ENCODE data around the gene ITGA11.

ITGA11 gene

DNA sequence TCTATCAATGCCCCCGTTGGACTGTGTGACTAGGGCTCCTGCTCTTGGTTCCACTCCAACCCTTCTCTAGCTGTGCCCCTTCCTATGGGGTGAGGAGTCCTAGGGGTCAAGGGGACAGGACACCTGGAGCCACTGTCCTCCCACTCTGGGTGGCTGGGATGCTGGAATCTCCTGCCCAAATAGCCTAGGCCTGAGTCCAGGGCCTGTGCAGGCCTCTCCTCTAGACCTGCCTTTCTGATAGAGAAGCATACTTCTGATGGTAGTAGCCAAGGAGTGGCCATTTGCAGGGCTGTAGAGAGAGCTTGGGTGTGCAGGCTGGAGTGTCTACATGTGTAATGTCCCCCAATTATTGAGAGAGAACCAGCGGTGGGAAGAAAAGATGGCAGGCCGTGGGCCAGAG lies 54.2 kb downstream of the ITGA11 start:
- no peak for FAIRE-seq

DNA sequence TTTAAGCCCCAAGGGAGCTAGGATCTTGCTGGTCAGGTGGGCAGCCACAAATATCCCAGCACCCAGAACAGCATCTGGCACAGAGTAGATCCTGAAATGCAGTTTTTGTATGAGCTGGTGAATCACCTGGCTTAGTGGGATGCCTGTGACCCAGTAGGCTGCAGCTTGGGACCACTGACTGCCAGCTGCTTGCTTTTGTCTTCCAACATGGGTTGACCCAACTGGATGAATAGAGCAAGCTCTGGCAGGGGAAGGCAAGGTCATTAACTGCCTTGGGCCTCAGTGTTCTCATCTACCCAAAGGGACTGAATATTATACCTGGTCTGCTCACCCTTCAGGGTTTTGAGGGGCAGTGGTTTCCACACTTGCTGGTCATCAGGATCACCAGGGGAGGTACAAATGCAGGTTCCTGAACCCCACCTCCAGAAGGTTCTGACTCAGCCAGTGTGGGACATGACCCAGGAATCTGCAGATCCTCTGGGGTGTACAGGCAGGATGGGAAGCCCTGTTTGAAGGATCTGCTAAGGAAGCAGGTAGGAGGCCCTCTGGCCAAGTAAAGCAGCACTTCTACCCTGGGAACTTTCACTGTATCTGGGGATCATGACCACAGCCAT lies 55.4 kb downstream of the ITGA11 start:
- FAIRE-seq, result peak; percentile 66
- DNase-seq (ENCODE audit: low spot score), result no peak

More for the DNA sequence above, 54.2 kb downstream of the ITGA11 start:
- DNase-seq (ENCODE audit: low spot score), result no peak

DNA sequence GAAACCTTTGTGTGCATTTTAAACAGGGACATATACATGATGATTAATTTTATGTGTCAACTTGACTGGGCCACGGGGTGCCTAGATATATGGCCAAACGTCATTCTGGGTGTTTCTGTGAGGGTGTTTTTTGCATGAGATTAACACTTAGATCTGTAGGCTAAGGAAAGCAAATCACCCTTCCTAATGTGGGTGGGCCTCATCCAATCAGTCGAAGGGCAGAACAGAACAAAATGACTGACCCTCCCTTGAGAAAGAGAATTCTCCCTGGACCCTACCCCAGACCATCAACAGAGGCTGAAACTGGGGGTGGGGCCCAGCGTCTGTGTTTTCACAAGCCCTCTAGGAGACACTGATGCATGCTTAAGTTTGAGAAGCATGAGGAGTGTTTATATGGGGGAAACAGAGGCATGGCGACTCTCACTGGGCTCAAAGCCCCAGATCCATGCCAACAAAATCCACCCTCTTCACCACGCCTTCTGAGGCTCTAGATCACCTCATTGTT lies 56.2 kb downstream of the ITGA11 start:
- FAIRE-seq (no peak), DNase-seq (ENCODE audit: low spot score) (no peak)

DNA sequence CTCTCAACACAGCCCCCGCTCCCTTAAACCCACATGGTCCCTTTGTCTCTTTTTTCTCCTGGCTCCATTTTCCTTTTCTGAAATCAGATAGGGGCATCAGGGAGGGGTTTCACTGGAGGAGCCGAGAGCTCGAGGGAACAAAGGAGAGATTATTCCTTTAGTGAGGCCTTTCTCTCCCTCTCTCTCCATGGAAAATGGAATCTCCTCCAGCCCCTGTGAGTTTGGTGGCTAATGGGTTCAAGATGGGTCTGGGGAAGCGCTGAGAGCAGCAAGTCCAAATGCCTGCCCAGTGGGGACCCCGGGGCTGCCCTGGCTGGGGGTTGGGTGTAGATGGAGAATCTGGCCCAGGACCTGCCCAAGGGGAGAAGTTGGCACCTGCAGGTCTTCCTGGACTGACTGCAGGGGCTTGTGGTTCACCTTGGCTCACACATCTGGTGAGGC lies 56.8 kb downstream of the ITGA11 start:
- DNase-seq (ENCODE audit: low spot score) (no peak), FAIRE-seq (no peak)

DNA sequence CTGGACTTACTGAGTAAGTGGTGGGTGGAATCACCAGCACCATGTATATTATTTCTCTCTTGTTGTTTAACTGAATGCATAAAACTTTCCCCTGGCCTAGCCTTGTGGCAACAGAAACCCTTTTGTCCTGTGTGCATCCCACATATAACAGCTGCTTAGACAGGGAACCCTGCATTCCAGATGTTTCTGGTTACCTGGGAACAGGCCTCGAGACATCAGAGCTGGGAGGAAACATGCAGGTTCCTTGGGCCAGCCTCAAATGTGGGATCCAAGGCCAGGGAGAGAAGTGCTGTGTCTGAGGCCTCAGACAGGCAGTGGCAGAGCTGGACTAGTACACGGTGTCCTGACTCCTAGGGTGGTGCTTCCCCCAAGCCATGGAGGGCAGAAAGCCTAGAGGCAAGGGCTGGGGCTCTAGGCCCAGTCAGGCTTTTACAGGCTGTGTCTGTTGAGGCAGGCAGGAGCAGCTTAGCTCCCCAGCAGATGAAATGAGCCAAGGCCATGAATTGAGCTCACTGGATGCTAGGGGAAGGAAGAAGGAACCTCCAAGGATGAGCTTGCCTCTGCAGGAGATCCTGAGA lies 57.7 kb downstream of the ITGA11 start:
- no peak for DNase-seq (ENCODE audit: low spot score)
- no peak for FAIRE-seq

DNA sequence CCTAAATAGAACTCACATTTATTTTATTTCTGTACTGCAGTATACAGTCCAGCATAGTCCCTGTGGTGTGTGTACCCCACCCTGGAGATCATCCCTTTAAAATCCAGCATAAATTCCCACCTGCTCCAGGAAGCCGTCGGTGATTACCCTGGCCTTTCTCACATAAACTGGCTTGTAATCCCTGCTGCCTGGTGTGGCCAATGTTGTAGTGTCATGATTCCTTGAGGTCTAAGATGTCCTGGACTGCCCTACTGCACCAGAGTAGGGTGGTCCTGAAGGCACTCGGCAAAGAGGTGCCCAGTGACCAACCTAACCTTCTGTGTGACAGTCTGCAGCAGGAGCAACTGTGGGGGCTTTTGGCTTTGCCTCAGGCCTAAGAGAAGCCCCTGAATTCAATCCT lies 58.9 kb downstream of the ITGA11 start:
- DNase-seq (ENCODE audit: low spot score) (no peak), FAIRE-seq (no peak)

DNA sequence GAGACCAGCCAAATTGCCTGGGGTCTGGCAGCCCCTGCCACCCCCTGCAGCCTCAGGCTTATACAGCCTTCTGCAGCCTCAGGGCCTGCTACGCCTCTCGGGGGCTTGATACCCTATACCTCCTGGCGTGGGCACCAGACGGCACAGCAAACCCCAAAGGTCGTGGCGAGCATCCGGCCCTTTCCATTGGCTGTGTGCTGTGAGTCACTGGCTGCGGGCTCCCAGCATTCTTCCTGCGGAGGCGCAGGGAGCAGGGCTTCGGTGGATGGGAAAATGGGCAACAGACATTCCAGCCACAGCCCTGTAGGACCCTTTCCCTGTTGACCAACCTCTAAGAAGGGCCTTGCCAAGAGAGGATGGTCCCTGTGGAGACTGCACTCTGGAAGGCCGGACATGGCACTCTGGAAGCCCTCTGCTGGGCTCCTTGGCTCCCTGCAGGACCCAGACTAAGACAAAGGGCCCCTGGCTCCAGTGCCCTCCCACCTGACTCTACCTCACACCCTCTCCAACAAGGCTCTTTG lies 59.6 kb downstream of the ITGA11 start:
- DNase-seq (ENCODE audit: low spot score) (peak; percentile 84), FAIRE-seq (peak; percentile 96)

DNA sequence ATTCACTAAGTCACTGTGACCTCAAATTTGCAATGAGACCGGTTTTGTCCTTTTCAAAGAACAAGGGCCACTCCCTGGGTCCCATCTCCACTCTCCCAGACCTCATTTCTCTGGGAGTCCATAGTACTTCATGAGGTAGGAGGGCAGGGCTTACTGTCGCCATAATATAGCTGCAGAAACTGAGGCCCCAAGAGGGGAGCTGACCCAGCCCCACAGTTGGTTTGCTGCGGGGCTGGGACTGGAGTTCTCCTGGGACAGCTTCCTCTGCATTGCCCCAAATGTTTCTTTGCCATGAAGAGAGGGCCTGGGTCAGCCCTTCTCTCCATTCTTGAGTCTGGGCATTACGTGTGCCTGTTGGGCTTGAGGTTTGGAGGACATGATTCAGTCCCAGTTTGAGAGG lies 60.1 kb downstream of the ITGA11 start:
- FAIRE-seq (no peak), DNase-seq (ENCODE audit: low spot score) (no peak)

DNA sequence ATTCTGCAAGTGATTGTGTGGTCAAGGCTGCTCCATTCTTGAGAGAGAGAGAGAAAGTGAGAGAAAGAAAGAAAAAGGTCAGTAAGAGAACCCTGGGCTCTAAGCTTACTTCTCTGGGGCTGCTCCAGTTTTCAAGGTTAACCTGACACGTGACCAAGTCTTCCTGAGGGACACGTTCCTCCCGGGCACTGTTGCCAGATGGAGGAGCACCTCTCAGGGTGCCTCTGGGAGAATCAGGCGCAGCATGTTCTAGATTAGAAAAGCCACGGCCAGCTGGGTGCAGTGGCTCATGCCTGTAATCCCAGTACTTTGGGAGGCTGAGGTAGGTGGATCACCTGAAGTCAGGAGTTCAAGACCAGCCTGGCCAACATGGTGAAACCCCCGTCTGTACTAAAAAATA lies 60.8 kb downstream of the ITGA11 start:
- DNase-seq (ENCODE audit: low spot score) (no peak), FAIRE-seq (no peak)

DNA sequence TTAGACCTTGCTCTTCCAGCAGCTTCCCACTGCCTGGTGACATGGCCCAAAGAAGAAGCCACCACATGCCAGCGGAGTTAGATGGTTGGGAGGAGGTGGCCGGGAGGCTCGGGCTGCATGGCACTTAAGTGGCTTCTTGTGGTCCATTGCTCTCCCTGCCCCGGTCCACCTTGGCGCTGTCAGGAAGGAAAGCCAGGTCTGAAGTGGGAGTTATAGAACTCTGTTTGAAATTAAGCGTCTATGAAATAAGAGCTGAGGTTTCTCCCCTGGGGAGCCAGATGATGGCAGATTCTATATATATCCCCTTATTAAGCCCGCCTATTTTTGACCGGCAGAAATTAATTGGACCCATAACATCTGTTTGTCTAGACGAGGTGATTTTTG lies 61.2 kb downstream of the ITGA11 start:
- no peak for FAIRE-seq
- DNase-seq (ENCODE audit: low spot score), result no peak

DNA sequence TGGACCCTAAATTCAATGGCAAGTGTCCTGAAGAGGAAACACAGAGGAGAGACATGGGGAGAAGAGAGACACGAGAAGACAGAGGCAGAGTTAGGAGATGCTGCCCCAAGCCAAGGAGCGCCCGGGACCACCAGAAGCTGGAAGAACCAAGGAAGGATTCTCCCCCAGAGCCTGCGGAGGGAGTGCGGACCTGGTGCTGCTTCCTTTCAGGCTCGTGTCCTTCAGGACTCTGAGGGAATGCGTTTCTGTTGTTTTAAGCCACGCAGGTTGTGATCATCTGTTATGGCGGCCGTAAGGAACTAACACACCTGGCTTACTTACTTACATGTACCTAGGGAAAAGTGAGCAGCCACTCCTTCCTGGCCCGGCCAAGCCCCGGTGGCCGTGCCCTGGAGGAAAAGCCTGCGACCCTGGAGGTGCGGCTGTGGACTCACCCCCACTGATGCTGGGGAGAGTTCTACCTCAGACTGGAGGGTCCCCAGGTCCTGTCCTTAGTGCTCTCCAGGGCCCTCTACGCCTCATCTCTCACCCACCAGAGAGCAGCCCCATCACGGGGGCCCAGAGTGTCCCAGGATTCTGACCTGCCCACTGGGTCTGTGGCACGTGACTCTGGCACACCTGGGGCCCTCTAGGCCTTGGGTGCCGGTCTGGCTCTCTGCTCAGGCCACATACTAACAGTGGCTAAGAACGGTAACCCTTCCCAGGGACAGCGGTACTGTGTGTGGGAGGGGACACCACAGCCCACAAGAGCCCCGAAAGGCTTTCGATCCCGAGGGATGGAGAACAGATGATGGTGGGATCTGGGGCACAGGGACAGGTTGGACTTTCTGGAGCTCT lies 61.8 kb downstream of the ITGA11 start:
- DNase-seq (ENCODE audit: low spot score) (no peak), FAIRE-seq (no peak)

DNA sequence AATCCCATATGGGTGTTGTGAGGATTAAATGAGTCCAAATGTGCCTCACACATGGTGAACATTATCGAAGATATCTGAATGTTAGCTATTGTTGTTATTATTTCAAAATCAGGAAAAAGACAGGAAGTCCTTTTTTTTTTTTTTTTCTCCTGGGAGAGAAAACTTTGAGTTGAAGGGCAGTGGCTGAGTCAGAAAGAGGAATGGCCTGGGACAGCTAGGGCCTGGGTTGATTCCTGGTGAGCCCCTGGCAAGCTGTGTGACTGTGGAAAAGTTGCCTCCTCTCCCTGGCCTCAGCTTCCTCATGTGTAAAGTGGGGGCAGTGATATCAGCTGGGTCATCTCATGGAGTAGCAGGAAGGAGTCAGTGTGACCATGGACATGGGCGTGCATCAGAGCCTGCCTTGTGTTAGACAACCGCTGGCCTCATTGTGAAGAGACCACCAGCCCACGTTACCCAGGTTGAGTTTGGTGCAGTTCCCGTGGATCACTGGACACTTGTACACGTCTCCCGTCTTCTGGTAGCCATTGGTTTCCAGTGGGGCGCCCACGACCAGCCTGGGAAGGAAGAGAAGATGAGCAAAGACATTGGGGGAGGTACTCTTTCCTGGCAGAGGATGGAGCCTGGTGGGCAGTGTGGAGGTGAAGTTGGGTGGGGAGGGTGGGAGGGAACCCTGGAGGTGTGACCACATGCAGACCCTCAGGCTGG lies 63.1 kb downstream of the ITGA11 start:
- peak; percentile 70 for FAIRE-seq
- DNase-seq (ENCODE audit: low spot score), result no peak

DNA sequence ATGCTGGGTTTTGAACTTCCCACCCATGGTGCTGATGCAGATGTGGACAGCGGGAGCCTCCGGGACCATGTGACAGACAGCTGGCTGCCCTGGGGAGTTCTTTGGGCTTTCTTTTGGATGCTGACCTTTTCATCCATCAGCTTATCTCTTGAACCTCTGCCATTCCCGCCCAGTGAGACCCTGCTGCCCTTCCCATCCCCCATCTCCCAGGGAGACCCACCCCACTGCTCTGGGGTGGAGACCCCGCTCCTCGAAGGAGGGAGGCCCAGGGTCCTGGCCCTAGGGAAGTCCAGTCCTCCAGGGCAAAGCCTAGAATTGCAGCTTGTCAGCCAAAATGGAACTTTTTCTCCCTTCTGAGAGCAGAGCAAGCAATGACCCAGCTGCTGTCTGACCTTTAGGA lies 64.0 kb downstream of the ITGA11 start:
- no peak for FAIRE-seq
- no peak for DNase-seq (ENCODE audit: low spot score)

DNA sequence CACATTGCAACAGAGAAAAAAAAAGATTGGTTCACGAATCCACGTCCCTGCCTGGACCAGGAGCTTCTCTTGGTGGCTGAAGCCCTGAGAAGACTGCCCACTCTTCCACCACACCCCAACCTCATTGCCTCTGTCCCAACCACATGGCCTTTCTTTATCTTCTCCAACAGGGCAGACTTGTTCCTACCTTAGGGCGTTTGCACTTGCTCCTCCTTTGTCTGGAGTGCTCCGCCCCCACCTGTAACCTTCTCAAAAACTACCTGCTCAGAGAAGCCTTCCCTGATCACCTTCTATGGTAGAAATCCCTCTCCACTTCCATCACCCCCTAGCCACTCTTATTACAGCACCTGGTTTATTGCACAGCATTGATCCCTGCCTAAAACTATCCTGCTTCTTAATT lies 64.7 kb downstream of the ITGA11 start:
- FAIRE-seq (no peak), DNase-seq (ENCODE audit: low spot score) (no peak)

DNA sequence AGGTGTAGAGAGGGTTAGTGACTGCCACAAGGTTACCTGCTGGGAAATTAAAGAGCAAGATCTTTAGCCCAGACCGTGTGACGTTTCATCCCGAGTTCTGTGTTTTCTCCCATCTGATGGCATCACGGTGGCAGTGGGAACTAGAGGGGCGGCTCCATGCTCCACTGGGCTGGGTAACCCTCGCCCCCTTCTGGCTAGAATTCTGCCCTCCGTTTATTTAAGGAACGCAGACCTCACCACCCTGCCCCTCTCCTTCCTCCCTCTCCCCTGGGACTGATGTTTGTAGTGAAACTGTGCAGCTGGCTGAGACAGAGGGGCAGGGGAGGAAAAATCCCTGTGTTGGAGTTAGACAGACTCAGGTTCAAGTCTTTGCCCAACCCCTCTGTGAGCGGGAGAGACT lies 65.6 kb downstream of the ITGA11 start:
- FAIRE-seq, result peak; percentile 23
- DNase-seq (ENCODE audit: low spot score), result no peak

DNA sequence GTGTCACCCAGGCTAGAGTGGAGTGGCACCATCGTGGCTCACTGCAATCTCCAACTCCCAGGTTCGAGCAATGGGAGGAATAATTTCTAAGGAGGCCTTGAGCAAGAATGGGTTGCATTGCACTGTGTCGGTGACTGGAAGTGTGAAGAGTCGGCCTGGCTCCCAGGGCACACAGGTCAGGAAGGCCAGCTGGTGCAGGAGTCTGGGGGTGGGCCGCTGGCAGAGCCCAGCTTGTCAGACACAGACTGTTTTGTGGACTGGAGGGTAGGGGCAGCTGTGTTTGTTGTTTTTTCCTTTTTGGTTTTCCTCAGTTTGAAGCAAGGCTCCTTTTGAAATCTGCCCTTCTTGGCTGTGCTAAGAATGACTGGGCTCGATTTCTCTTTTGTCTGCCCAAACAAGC lies 66.2 kb downstream of the ITGA11 start:
- DNase-seq (ENCODE audit: low spot score), result no peak
- FAIRE-seq, result no peak

DNA sequence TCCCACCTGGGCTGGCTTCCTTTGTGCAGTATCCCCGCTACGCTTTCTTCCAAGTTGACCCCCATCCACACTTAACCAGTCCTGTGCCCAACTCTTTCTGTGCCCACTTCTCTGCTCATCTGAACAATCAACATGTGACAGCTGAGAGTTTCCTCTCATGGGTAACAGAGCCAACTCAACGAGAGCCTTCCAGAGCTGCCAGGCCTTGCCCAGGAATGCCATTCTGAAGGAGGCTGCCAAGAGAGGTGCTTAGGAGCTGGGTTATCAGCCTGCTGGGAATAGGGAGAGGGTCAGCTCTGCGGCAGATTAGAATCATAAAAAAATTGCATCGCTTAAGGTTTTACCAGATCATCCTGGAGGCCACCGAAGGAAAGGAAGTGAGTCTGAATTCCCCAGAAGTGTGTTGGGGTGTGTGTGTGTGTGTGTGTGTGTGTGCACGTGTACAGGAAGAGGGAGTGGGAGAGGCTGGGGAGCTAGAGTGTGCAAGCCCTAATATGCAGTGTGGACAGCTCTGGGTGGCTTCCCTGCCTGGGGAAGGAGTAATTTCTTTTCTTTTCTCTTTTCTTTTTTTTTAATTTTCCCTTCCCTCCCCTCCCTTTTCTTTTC lies 66.7 kb downstream of the ITGA11 start:
- DNase-seq (ENCODE audit: low spot score) (no peak), FAIRE-seq (no peak)

DNA sequence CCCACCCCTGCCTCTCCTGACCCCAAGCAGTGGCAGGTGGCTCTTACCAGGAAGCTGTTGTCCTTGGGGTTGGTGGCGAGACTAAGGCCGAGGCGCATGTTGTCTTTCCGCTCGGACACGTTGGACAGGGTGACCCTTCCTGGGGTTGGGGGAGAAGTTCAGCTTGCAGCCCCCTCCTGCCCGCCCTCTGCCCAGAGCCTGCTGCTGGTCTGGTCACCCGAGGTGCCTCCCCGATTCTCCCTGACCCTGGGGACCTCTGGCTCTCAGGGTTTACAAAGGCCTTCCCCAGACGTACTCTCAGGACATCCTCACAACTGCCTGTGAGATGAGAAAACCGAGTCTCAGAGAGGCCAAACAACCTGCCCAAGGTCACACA lies 67.3 kb downstream of the ITGA11 start:
- FAIRE-seq, result no peak
- no peak for DNase-seq (ENCODE audit: low spot score)

DNA sequence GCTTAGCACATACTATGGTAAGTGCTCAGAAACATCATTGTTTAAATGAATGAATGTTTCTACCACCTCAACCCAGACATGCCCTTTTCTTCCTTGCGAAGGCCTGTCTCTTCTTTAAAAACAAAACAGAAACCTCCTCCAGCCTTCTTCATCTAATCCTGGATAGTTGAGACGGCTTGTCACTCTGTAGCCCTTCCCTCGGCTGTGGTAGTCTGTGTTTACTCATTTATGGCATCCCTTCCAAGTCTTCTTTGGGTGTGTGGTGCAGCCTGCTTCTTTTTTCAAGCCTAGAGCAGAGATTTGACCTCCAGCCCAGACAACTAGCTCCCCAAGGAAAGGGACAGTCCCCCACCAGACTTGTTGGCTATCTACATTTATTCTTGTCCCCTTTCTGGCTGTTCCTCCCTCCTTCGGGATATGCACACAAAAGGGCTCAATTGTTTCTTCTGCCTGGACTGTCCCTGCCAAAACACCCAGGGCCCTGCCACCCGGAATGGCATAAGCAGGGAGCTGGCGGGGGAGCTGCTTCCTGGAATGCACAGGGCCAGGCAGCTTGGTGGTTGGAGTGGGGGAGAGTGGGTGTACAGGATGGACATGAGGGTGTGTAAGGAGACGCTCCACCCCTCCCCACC lies 67.8 kb downstream of the ITGA11 start:
- DNase-seq (ENCODE audit: low spot score) (no peak), FAIRE-seq (no peak)

DNA sequence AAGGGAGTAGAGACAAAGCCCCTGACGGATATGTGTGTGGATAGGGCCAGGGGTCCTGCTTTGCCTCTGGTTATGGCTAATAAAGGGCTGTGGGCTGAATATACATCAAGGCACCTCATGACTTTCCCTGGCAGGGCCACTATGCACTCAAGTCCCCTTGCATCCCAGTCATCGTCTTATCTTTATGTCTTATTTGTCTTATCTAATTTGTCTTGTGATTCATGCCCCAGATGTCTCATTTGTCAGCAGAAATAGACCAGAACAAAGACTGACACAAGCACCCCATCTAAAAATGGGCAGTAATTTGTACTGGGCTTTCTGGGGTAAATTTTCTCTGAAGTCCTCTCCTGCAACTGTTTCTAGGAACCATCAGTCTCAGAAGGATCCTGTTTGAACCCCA lies 68.6 kb downstream of the ITGA11 start:
- DNase-seq (ENCODE audit: low spot score) (no peak), FAIRE-seq (no peak)
